OCI-LY7 (cell line): ENCODE measurements around the gene EP400.

Experiments
- EZH2phosphoT487 ChIP-seq: fragments of 200-600 bp; sonication (generic); IDR thresholded peaks from 2 replicates; pipeline ENCODE4 v1.6.1; 2018; ENCODE audit warnings: low read depth, borderline replicate concordance, mild to moderate bottlenecking, mixed run types, antibody characterized with exemption, low read length, moderate library complexity, mixed read lengths
- TF ChIP-seq, protein P1 (sequence below): fragments of 200-600 bp; sonication (generic); conservative IDR thresholded peaks from 2 replicates; pipeline ENCODE4 v1.5.1; 2014; ENCODE audit warnings: mild to moderate bottlenecking, antibody characterized with exemption, low read length, moderate library complexity, mixed read lengths

GRCh38 chr12:132049442-132049841 is 99.7 kb downstream of the EP400 start:
- TF ChIP-seq, protein P1, sequence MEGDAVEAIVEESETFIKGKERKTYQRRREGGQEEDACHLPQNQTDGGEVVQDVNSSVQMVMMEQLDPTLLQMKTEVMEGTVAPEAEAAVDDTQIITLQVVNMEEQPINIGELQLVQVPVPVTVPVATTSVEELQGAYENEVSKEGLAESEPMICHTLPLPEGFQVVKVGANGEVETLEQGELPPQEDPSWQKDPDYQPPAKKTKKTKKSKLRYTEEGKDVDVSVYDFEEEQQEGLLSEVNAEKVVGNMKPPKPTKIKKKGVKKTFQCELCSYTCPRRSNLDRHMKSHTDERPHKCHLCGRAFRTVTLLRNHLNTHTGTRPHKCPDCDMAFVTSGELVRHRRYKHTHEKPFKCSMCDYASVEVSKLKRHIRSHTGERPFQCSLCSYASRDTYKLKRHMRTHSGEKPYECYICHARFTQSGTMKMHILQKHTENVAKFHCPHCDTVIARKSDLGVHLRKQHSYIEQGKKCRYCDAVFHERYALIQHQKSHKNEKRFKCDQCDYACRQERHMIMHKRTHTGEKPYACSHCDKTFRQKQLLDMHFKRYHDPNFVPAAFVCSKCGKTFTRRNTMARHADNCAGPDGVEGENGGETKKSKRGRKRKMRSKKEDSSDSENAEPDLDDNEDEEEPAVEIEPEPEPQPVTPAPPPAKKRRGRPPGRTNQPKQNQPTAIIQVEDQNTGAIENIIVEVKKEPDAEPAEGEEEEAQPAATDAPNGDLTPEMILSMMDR: no peak
- TF ChIP-seq EZH2phosphoT487: no peak
